ENCODE measurements around the gene VIM.

VIM gene

DNA sequence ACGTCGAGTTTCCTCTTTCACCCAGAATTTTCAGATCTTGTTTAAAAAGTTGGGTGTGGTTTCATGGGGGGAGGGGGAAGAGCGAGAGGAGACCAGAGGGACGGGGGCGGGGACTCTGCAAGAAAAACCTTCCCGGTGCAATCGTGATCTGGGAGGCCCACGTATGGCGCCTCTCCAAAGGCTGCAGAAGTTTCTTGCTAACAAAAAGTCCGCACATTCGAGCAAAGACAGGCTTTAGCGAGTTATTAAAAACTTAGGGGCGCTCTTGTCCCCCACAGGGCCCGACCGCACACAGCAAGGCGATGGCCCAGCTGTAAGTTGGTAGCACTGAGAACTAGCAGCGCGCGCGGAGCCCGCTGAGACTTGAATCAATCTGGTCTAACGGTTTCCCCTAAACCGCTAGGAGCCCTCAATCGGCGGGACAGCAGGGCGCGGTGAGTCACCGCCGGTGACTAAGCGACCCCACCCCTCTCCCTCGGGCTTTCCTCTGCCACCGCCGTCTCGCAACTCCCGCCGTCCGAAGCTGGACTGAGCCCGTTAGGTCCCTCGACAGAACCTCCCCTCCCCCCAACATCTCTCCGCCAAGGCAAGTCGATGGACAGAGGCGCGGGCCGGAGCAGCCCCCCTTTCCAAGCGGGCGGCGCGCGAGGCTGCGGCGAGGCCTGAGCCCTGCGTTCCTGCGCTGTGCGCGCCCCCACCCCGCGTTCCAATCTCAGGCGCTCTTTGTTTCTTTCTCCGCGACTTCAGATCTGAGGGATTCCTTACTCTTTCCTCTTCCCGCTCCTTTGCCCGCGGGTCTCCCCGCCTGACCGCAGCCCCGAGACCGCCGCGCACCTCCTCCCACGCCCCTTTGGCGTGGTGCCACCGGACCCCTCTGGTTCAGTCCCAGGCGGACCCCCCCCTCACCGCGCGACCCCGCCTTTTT lies at the start of gene VIM:
TSS of gene VIM (plus strand) at position 151 of the 925 bp plus-strand sequence. CDS start 1,182 bp downstream, outside the sequence.
- peak; percentile 90 for DNase-seq

GRCh38 chr10:17179002-17179401 lies 49.0 kb upstream of the VIM start:
- no peak for DNase-seq

DNA sequence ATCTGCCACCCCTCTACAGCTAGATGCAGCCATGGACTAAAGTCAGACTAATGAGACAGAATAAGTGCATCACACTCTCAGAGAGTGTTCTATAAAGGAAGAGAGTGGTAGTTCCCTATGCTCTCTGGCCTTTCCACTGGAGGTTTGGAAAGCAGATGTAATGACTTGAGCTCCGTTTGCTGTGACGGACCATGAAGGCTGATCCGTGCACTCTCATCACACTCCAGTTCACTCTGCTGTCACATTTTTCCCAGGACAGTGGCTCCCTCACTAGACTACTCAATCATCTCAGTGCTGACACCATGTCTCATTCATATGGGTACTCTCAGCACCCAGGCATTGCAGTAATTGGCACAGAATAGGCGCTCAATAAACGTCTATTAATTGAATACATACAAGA lies 46.9 kb upstream of the VIM start:
- DNase-seq: no peak

DNA sequence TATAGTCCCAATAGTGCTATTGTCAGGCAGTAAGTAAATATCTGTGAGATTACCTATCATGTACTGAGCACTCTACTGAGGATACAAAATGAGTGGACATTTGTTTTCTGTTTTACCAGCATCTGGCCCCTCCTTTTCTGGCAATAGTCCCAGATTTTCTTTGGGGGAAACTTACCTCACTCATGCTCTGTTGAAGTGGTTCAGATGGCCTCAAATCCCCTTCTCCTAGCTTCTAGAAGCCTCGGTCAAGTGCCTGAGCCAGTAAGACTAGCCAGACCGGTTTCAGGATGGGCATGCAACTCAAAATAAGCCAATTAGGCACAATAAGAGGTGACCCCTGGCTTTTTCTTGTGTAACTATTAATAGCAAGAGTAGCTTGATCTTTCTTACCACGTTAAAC lies 46.3 kb upstream of the VIM start:
- no peak for DNase-seq

DNA sequence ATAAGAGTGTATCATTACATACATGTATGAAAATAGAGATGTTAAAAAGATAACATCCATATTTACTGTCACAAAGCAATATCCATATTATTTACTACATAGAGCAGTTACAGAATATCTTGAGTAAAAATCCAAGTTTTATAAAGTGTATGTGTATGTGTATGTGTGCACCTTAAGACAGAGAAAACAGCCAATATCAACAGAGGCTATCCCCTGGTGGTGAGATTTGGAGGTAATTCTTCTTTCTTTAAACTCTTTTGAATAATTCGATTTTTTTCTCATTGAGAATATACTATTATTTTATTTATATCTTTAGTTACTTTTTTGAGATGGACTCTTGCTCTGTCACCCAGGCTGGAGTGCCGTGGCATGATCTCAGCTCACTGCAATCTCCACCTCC lies 44.9 kb upstream of the VIM start:
- DNase-seq: no peak

- no peak for DNase-seq
These were observed 42.2 kb upstream of the VIM start for GRCh38 chr10:17185873-17186272.

DNA sequence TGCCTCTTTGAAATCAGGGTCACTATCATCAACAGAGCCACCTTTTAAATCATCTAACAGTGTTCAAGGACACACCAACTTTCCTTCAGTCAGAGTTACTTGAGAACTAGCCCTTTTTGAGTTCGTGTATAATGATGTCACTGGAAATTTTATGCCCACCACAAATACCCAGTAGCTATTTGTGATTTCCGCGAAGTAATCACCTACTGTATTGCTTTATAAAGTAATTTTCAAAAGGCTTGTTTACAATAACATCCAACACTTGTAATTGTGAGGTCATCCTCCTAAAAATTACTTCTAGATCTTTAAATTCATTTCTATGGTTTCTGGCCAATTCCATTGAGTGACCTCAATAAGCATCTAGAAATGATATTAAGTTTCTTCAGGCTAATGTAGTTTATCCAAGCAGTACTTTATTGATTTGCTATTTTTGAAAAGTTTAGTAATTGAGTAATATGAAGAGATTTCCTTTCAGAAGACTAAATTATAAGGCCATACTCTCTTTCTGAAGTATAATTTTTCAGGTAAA lies 39.3 kb upstream of the VIM start:
- no peak for DNase-seq

GRCh38 chr10:17190602-17191001 lies 37.4 kb upstream of the VIM start:
- no peak for DNase-seq

DNA sequence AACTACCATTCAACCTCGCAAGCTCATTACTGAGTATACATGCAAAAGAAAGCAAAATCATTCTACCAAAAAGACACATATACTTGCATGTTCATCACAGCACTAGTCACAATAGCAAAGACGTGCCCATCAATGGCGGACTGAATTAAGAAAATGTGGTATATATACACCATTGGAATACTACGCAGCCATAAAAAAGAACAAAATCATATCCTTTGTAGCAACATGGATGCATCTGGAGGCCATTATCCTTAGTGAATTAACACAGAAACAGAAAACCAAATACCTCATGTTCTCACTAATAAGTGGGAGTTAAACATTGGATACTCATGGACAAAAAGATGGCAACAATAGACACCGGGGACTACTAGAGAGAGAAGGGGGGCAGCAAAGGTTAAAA lies 33.0 kb upstream of the VIM start:
- DNase-seq: no peak

GRCh38 chr10:17196045-17196444 lies 32.0 kb upstream of the VIM start:
- no peak for DNase-seq

DNA sequence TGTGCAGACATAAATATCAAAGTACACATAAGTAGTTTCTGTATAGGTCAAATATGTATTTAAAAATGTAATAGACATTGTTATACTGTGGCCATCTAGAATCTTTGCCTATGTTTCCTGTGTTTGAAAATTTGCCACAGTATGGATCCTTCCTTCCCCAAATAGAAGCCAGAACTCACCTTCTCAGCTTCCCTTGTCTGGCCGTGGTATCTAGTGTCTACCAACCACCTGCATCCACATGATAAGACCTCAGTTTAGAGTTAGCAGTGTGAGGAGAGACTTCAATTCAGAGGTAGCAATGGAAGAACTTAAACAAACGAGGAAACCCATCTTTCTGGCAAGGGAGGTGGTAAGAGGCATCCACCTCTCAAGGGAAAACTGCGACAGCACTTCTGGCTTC lies 31.5 kb upstream of the VIM start:
- DNase-seq: no peak

- DNase-seq: no peak
These were observed 28.7 kb upstream of the VIM start for GRCh38 chr10:17199351-17199804.

DNA sequence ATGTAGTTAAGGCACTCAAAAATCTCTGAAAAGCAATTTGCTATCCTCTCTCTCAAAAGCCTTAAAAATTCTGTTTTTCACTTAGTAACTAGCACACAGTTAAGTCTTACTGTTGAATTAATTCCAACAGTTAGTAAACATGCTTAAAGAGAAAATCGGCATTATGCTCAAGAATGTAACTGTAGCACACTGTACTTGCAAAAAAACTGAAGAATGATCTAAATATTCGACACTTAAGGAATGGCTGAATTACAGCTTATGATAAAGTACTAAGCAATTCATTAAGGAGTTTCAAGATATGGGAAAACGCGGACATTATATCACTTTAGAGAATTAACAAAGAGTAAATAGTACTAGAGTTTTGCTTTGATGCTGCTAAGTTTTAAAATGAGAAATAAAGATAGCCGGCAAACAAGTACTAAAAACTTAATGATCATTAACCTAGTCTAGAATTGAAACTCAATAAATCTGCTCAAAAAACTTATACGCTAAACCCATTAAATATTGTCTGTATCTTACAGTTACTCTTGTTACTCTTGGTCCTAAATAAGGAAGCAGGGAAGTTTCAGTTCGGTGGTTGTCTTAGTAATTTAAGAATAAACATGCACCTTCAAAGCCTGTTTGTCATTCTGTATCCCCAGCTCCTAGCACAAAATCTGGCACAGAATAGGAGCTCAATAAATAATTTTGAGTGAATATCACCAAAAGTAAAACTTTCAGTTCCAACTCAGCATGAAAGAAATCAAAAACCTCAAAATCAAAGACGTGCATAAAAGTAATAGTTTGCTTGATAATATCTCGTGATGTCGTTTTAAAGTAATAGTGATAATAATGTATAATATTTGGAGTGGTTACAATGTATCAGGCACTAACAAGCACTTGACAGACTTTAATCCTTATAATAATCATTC lies 27.8 kb upstream of the VIM start:
- no peak for DNase-seq

DNA sequence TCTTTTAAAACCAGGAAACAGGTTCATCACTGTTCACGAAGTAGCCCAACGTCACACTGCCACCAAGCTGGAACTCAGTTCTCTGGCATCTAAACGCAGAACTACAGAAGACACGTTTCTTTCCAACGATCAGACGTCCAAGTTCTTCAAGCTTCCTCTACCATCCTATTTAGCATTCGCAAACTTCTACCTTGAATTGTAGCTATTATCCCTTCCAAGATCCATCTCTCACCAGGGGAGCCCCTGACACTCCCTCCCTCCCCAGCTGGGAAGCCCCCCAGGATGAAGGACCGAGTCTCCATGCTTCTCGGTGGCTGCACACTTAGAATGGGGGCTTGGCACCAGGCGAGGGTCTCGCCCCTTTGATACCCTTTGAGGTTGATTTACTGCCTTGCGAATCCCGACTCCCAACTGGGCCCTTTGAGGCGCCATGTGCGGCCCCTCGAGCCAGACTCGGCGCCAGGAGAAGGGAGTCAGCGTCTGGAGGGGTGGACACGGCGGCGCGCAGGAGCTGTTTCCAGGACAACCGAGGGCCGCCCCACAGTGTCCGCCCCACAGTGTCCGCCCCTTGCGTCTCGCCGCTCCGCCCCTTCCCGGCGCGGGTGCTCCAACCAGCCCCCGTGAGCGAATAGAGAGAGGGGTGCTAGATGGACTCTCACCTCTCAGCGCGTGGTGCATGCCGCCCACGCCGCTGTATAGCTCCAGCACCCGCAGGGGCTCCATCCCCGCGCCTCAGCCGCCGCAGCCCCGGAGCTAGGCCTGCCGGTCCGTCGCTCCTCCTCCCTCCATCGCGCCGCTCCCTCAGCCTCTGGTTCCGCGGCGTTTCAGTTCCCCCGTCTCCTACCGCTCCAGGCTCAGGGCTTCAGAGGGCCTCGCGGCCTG lies 26.9 kb upstream of the VIM start, which contains the start of gene TRDMT1:
TSS of gene TRDMT1 (minus strand) at position 761 of the 882 bp plus-strand sequence. CDS start at position 723, 38 bp downstream.
- DNase-seq: peak; percentile 84

DNA sequence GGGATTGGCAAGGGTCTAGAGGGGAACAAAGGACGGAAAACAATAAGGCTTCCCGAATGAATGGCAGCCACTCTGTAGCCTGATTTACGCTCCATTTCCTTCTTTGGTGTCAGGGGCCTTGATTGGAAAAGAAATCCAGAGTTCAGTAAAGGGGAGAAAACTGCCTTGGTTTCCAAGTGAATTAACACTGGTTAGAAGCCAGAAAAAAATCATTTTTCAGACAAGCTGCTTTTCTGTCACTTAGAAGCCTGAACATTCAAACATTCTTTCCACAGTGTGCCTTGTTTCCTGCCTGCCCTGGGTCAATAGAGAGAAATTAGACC lies 26.3 kb upstream of the VIM start:
- no peak for DNase-seq

DNA sequence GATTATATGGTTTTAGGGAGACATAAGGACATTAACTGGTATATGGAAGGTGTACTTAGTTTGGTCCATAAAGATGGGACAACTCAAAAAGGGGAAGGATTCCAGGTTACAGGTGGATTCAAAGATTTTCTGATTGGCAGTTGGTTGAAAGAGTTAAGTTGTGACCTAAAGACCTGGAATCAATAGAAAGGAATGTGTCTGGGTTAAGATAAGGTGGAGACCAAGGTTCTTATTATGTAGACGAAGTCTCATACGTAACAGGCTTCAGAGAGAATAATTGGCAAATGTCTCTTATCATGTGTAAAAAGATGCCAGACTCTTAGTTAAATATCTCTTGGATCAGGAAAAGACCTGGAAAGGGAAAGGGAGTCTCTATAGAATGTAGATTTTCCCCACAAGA lies 25.5 kb upstream of the VIM start:
- DNase-seq: no peak

DNA sequence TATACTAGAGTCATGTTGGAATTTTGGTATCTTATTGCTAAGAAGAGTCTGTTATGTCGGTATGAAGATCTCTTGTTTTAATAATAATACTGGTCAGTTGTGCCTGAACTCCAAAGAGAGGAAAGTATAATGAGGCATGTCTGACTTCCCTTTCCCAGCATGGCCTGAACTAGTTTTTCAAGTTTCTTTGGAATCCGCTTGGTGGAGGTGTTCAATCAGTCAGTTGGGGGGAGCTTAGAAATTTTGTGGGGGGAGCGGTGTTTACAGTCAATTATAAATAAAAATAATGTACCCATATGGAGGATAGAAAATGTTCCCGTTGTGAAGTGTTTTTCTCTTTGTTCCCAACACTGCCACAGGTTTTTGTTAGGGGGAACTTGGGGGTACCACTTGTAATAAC lies 25.0 kb upstream of the VIM start:
- DNase-seq: no peak

DNA sequence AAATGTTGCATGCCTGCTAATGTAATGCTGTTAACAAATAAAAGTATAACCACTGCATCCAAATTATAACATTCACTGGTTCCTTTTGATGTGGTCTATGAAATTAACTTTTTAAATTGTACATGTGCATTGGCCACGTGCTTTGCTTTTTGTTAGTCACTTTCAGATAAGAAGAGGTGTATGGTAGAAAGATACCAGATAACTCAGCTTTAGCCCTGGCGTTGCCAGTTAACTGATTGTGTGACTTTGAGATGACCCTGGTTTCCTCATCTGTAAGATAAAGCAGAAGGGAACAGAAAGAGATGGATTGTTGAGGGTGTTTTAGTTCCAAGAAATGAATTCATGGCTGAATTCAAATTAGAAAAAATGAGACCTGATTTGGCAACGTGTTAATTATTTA lies 24.6 kb upstream of the VIM start:
- no peak for DNase-seq

- DNase-seq: peak; percentile 45
These were observed 21.8 kb upstream of the VIM start for GRCh38 chr10:17206210-17206709.

- DNase-seq: no peak
These were observed 19.6 kb upstream of the VIM start for GRCh38 chr10:17208476-17208875.

GRCh38 chr10:17209302-17209701 lies 18.7 kb upstream of the VIM start:
- no peak for DNase-seq

DNA sequence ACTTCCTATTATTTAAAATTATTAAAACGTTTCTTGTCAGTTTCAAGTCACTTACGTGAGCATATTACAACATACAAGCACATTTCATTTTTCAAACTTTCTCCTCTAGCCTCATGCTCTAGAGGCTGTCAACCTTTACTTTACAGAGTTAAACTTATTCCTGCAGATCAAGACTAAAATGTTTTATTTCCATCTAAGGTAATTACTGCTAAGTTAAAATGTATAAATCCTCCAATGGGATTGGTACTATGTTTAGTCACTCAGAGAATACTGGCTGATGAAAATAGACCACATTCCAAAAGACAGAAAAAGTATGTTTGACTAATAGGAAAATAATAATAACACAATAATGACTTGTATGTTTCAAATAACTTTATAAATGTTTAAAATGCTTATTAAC lies 18.2 kb upstream of the VIM start:
- DNase-seq: no peak

All from activated T-cell treated with anti-CD3 and anti-CD28 coated beads, Interleukin-2, amount 50 U/mL, for 1 hour (primary cell).